Measurements from ENCODE around the gene PSMA6.

The PSMA6 gene

DNA sequence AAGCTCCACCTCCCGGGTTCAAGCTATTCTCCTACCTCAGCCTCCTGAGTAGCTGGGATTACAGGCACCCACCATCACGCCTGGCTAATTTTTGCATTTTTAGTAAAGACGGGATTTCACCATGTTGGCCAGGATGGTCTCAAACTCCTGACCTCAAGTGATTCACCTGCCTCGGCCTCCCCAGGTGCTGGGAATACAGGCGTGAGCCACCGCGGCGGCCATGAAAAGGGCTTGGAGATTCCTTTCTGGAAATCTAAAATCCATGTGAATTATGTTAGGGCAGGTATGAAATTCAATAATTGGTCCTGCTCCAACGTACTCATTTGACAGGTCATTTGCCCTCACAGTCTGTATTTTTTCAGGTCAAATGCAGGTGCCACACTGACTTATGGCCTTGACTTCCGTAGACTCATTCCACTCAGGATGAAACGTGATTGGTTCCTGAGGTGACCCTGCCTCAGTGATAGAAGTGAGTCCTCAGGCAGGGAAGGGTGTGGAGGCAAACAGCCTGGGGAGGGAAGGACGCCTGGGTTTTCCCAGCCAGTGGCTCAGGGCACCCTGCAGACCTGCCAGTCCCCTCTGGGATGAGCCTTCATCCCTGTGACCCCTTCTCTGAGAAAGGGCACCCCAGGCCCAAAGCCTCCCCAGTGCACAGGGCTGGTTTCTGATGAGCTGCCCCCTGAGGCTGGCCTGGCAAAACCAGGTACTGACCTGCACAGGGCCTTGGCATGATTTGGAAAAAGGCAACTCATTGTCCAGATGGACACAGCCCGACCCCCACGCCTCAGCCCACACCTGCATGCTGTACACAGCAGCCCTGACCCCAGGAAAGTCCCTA lies 48.7 kb downstream of the PSMA6 start:
- Histone ChIP-seq H3K36me3 (replicated peaks) (no peaks in the 10 kb centered on the region), H3K4me3 (ENCODE audit: low read depth, low read length) (no peak overlapping the region), H3K27me3 (replicated peaks) (no peaks in the 10 kb centered on the region), H3K27ac (no peak overlapping the region)
- DNase-seq = no peak
- in situ Hi-C loops (cut with HindIII; ENCODE audit: low pct_ligation_motif_present, low sequenced_read_pairs) = no loop called here
- TF ChIP-seq, protein P1, sequence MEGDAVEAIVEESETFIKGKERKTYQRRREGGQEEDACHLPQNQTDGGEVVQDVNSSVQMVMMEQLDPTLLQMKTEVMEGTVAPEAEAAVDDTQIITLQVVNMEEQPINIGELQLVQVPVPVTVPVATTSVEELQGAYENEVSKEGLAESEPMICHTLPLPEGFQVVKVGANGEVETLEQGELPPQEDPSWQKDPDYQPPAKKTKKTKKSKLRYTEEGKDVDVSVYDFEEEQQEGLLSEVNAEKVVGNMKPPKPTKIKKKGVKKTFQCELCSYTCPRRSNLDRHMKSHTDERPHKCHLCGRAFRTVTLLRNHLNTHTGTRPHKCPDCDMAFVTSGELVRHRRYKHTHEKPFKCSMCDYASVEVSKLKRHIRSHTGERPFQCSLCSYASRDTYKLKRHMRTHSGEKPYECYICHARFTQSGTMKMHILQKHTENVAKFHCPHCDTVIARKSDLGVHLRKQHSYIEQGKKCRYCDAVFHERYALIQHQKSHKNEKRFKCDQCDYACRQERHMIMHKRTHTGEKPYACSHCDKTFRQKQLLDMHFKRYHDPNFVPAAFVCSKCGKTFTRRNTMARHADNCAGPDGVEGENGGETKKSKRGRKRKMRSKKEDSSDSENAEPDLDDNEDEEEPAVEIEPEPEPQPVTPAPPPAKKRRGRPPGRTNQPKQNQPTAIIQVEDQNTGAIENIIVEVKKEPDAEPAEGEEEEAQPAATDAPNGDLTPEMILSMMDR (IDR thresholded peaks at IDR 0.05; ENCODE audit: low read depth, low read length, missing control alignments) = no peak

DNA sequence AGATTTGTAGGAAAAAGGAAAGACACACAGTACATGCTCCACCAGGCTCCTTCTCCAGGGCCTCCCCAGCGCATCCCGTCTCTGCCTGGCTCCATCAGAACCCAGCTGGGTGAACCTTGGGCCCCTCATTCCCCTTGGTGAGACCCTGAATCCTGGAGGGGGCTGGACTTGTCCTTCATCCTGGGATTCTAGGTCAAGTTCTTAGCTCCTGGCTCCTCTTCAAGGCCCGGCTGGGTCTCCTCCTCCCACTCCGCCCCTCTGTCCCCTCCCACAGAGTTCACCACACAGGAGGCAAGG lies 49.2 kb downstream of the PSMA6 start:
- in situ Hi-C loops (cut with HindIII; ENCODE audit: low pct_ligation_motif_present, low sequenced_read_pairs) = no loop called here

DNA sequence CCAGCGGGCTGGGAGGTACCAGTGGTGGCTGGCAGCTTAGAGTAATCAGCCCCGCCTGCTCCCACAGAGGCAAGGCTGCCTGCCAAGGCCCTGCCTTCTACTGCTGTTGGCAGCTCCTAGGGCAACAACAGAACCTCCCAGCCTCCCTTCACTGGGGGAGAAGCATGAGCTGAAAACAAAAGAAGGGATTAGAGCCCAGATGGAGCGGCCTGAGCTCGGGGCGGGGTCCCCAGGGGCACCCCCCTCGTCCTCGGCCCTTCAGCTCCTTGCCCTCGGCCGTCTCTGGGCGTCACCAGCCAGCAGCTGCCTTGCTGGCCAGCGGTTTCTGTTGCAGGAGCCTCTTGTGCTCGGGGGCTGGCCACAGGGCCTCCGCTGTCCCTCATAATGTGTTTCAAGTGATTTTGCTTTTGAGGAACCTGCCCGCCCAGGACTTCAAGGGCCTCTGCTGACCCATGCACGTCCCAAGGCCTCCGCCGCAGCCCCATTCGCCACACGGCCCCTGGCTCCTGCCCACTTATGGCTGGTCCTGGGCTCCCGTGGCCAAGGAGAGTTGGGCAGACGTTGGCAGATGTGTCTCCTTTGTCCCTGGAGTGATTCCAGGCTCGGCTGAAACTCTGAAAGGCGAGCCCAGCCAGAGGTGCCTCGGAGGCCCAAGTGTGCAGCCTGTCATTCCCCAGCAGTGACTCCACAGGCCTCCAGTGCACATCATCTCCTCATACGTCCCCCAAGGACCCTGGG lies 49.7 kb downstream of the PSMA6 start:
- no peak for DNase-seq
- in situ Hi-C loops (cut with HindIII; ENCODE audit: low pct_ligation_motif_present, low sequenced_read_pairs) = no loop called here
- no peak overlapping the region for H3K27ac ChIP-seq

More for the DNA sequence above, 49.2 kb downstream of the PSMA6 start:
- H3K27ac ChIP-seq = no peak overlapping the region
- H3K4me3 ChIP-seq (ENCODE audit: low read depth, low read length) = no peak overlapping the region
- no peaks in the 10 kb centered on the region for H3K36me3 ChIP-seq (replicated peaks)
- no peaks in the 10 kb centered on the region for H3K27me3 ChIP-seq (replicated peaks)
- TF ChIP-seq, protein P1 (IDR thresholded peaks at IDR 0.05; ENCODE audit: low read depth, low read length, missing control alignments) = no peak
- DNase-seq = no peak

DNA sequence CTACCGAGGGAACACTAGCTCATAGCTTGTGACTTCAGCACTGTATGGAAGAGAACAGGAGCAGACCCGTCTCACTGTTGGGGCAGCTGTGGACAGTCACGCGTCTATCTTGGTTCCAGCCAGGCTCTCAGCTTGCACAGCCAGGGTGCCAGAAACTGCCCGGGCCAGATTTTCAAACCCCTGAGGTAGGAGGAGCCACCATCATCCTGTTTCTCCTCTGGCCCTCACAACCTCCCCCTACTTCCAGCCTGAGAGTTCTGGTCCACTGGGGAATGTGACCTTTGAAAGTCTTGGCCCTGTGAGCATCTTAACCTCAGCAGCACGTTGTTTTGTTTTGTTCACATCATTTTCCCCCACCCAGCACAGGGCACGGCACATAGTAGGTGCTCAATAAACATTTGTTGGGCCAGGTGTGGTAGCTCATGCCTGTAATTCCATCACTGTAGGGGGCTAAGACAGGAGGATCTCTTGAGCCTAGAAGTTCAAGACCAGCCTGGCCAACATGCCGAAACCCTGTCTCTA lies 50.4 kb downstream of the PSMA6 start:
- no peaks in the 10 kb centered on the region for H3K27me3 ChIP-seq (replicated peaks)
- in situ Hi-C loops (cut with HindIII; ENCODE audit: low pct_ligation_motif_present, low sequenced_read_pairs) = no loop called here
- no peak overlapping the region for H3K4me3 ChIP-seq (ENCODE audit: low read depth, low read length)
- no peak overlapping the region for H3K27ac ChIP-seq
- no peak for DNase-seq
- no peaks in the 10 kb centered on the region for H3K36me3 ChIP-seq (replicated peaks)
- TF ChIP-seq, protein P1 (IDR thresholded peaks at IDR 0.05; ENCODE audit: low read depth, low read length, missing control alignments) = no peak

More for the DNA sequence above, 49.7 kb downstream of the PSMA6 start:
- H3K4me3 ChIP-seq (ENCODE audit: low read depth, low read length) = no peak overlapping the region
- H3K27me3 ChIP-seq (replicated peaks) = no peaks in the 10 kb centered on the region
- TF ChIP-seq, protein P1 (IDR thresholded peaks at IDR 0.05; ENCODE audit: low read depth, low read length, missing control alignments) = no peak
- H3K36me3 ChIP-seq (replicated peaks) = no peaks in the 10 kb centered on the region

DNA sequence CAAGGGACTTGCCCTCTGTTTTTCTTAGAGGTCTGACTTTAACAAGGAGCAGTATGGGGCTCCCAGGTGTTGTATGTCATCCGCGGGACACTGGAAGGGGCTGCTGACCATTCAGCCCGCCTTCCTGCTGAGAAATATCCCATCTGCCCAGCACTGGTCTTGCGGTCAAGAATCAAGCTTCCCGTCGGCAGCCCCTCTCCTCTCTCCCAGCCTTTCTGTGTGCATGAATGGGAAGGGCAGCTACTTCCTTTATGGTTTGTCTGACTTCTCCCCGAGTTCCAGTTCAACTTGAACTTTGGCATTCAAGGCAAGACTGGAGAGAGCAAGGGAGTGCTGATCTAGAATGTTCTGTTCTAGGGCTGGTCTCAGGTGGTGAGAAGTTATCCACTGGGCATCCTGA lies 51.5 kb downstream of the PSMA6 start:
- TF ChIP-seq, protein P1 (IDR thresholded peaks at IDR 0.05; ENCODE audit: low read depth, low read length, missing control alignments) = no peak
- Histone ChIP-seq H3K27ac (no peak overlapping the region), H3K36me3 (replicated peaks) (no peaks in the 10 kb centered on the region), H3K4me3 (ENCODE audit: low read depth, low read length) (no peak overlapping the region), H3K27me3 (replicated peaks) (no peaks in the 10 kb centered on the region)
- no peak for DNase-seq
- in situ Hi-C loops (cut with HindIII; ENCODE audit: low pct_ligation_motif_present, low sequenced_read_pairs) = no loop called here

Measured in brain microvascular endothelial cell (primary cell).